Measurements from ENCODE around the gene SEC14L2.

SEC14L2 gene

DNA sequence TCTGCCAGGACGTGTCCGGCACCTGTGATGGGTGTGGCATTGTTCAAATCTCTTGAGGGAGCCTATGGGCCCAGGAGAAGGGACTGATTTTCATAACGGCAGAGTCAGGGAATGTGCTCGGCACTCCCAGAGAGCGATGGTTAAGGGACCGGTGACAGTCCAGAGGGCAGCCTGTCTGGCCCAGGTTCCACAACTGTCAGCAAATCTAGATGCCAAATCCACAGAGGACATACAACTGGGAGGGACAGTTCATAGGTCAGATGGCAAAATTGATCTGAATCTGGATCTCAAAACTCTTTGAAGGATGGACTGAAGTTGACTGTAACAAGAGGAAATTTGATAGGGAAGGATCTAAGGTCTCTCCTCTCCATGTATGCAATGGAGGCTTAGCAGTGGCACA lies 7.5 kb downstream of the SEC14L2 start:
- TF ChIP-seq, protein P1, sequence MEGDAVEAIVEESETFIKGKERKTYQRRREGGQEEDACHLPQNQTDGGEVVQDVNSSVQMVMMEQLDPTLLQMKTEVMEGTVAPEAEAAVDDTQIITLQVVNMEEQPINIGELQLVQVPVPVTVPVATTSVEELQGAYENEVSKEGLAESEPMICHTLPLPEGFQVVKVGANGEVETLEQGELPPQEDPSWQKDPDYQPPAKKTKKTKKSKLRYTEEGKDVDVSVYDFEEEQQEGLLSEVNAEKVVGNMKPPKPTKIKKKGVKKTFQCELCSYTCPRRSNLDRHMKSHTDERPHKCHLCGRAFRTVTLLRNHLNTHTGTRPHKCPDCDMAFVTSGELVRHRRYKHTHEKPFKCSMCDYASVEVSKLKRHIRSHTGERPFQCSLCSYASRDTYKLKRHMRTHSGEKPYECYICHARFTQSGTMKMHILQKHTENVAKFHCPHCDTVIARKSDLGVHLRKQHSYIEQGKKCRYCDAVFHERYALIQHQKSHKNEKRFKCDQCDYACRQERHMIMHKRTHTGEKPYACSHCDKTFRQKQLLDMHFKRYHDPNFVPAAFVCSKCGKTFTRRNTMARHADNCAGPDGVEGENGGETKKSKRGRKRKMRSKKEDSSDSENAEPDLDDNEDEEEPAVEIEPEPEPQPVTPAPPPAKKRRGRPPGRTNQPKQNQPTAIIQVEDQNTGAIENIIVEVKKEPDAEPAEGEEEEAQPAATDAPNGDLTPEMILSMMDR (IDR thresholded peaks at IDR 0.05; ENCODE audit: low read length) = no peak
- TF ChIP-seq EZH2 (IDR thresholded peaks at IDR 0.05; ENCODE audit: borderline replicate concordance, low read length) = no peak

DNA sequence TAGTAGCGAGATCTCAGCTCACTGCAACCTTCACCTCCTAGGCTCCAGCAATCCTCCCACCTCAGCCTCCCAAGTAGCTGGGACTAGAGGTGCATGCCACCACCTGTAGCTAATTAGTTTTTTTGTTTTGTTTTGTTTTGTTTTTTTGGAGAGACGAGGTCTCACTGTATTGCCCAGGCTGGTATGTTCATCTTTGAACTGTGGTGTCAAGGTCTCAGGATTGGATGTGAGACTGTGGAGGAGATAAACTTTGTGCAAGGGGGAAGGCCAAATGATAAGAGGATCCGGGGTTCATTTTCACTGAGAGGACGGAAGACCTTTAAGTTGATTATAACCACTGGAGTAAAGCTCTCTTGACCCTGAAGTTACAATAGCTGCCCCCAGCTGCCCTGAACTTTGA lies 8.9 kb downstream of the SEC14L2 start:
- no peaks in the 10 kb centered on the region for H3K27me3 ChIP-seq (ENCODE audit: insufficient read depth, low read length)

More for the DNA sequence above, 7.5 kb downstream of the SEC14L2 start:
- no peak overlapping the region for H3K4me2 ChIP-seq (ENCODE audit: low read length)
- H3K36me3 ChIP-seq (ENCODE audit: insufficient read depth, low read length) = no peaks in the 10 kb centered on the region
- no peaks in the 10 kb centered on the region for H3K79me2 ChIP-seq (ENCODE audit: insufficient read depth, low read length)
- no peak overlapping the region for H3K4me3 ChIP-seq (ENCODE audit: low read depth, low read length, poor library complexity, severe bottlenecking)
- H3F3A ChIP-seq (ENCODE audit: insufficient read depth, low read length) = no peaks in the 10 kb centered on the region
- no peak overlapping the region for H3K27ac ChIP-seq (ENCODE audit: low read depth, low read length, poor library complexity, severe bottlenecking)
- no peaks in the 10 kb centered on the region for H3K9me3 ChIP-seq (ENCODE audit: low read length)
- H3K9me2 ChIP-seq (ENCODE audit: low read depth, low read length) = no peaks in the 10 kb centered on the region
- H4K20me1 ChIP-seq (ENCODE audit: insufficient read depth, low read length) = no peaks in the 10 kb centered on the region
- no peak overlapping the region for H2AFZ ChIP-seq (ENCODE audit: low read length)
- H3K27me3 ChIP-seq (ENCODE audit: insufficient read depth, low read length) = no peaks in the 10 kb centered on the region
- no peaks in the 10 kb centered on the region for H3K4me1 ChIP-seq (ENCODE audit: insufficient read depth, low read length, severe bottlenecking)
- H3K9ac ChIP-seq (ENCODE audit: low read length) = no peak overlapping the region

DNA sequence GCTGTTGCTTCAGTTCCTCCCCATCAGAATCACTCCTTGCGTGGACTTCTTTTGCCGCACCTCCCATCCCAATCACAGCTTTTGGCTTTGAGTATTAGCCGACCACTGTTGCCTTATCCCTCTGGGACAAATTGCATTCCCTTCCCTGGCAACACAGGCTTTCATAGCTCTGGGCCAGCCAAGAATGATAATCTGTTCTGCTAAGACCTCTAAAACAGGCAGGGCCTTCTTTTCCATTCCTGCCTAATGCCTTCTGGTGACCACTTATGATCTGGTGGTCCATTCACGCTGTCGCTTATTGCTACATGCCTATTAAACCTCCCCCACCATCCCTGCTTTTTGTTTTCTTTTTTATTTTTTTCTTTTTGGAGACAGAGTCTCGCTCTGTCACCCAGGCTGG lies 9.6 kb downstream of the SEC14L2 start:
- no peak overlapping the region for H3K4me2 ChIP-seq (ENCODE audit: low read length)
- H2AFZ ChIP-seq (ENCODE audit: low read length) = no peak overlapping the region
- H3K9ac ChIP-seq (ENCODE audit: low read length) = no peak overlapping the region
- no peaks in the 10 kb centered on the region for H3K9me3 ChIP-seq (ENCODE audit: low read length)
- no peaks in the 10 kb centered on the region for H3K79me2 ChIP-seq (ENCODE audit: insufficient read depth, low read length)
- no peaks in the 10 kb centered on the region for H4K20me1 ChIP-seq (ENCODE audit: insufficient read depth, low read length)
- no peaks in the 10 kb centered on the region for H3K27me3 ChIP-seq (ENCODE audit: insufficient read depth, low read length)
- H3K27ac ChIP-seq (ENCODE audit: low read depth, low read length, poor library complexity, severe bottlenecking) = no peak overlapping the region
- H3K4me1 ChIP-seq (ENCODE audit: insufficient read depth, low read length, severe bottlenecking) = no peaks in the 10 kb centered on the region
- H3F3A ChIP-seq (ENCODE audit: insufficient read depth, low read length) = no peaks in the 10 kb centered on the region
- H3K9me2 ChIP-seq (ENCODE audit: low read depth, low read length) = no peaks in the 10 kb centered on the region
- H3K36me3 ChIP-seq (ENCODE audit: insufficient read depth, low read length) = no peaks in the 10 kb centered on the region
- H3K4me3 ChIP-seq (ENCODE audit: low read depth, low read length, poor library complexity, severe bottlenecking) = no peak overlapping the region
- TF ChIP-seq, protein P1 (IDR thresholded peaks at IDR 0.05; ENCODE audit: low read length) = no peak
- TF ChIP-seq EZH2 (IDR thresholded peaks at IDR 0.05; ENCODE audit: borderline replicate concordance, low read length) = no peak

More for the DNA sequence above, 8.9 kb downstream of the SEC14L2 start:
- no peaks in the 10 kb centered on the region for H3K36me3 ChIP-seq (ENCODE audit: insufficient read depth, low read length)
- no peak overlapping the region for H3K4me2 ChIP-seq (ENCODE audit: low read length)
- no peaks in the 10 kb centered on the region for H3F3A ChIP-seq (ENCODE audit: insufficient read depth, low read length)
- H2AFZ ChIP-seq (ENCODE audit: low read length) = no peak overlapping the region
- H3K9me2 ChIP-seq (ENCODE audit: low read depth, low read length) = no peaks in the 10 kb centered on the region
- TF ChIP-seq EZH2 (IDR thresholded peaks at IDR 0.05; ENCODE audit: borderline replicate concordance, low read length) = no peak
- TF ChIP-seq, protein P1 (IDR thresholded peaks at IDR 0.05; ENCODE audit: low read length) = no peak
- no peak overlapping the region for H3K4me3 ChIP-seq (ENCODE audit: low read depth, low read length, poor library complexity, severe bottlenecking)
- H3K79me2 ChIP-seq (ENCODE audit: insufficient read depth, low read length) = no peaks in the 10 kb centered on the region
- H3K9ac ChIP-seq (ENCODE audit: low read length) = no peak overlapping the region
- no peaks in the 10 kb centered on the region for H4K20me1 ChIP-seq (ENCODE audit: insufficient read depth, low read length)
- no peak overlapping the region for H3K27ac ChIP-seq (ENCODE audit: low read depth, low read length, poor library complexity, severe bottlenecking)
- no peaks in the 10 kb centered on the region for H3K4me1 ChIP-seq (ENCODE audit: insufficient read depth, low read length, severe bottlenecking)
- no peaks in the 10 kb centered on the region for H3K9me3 ChIP-seq (ENCODE audit: low read length)
